Neural cell (in vitro differentiated cells): ENCODE measurements around the gene GRK1. TPM values are rescaled to one million over a fixed set of nuclear protein-coding genes. Genes with fewer than 3 reads are reported as not detected.

Experiments
- H2AFZ ChIP-seq: fragments of 200-600, 300-800 bp; sonication (generic), shearing (Covaris generic); 2 replicates; pipeline ENCODE4 v1.6.0; 2014; ENCODE audit warnings: low read depth, mild to moderate bottlenecking, antibody characterized with exemption, low read length, moderate library complexity
- H3F3A ChIP-seq: fragments of 200-600 bp; shearing (Covaris generic); 2 replicates; pipeline ENCODE4 v1.6.1; 2016; ENCODE audit warnings: mild to moderate bottlenecking, moderate library complexity, mixed read lengths, antibody characterized with exemption, low read length; ENCODE audit not compliant: insufficient read depth, poor library complexity, severe bottlenecking
- H3K27ac ChIP-seq: fragments of 200-600, 300-800 bp; sonication (generic), shearing (Covaris generic); 2 replicates; pipeline ENCODE4 v1.5.1; 2014; ENCODE audit warnings: mild to moderate bottlenecking, low read length, moderate library complexity
- H3K27me3 ChIP-seq: fragments of 300-800, 200-600 bp; sonication (generic), shearing (Covaris generic); 2 replicates; pipeline ENCODE4 v1.6.0; 2014; ENCODE audit warnings: mild to moderate bottlenecking, low read depth, low read length, moderate library complexity; ENCODE audit not compliant: insufficient read depth
- H3K36me3 ChIP-seq: fragments of 300-800, 200-600 bp; sonication (generic), shearing (Covaris generic); 2 replicates; pipeline ENCODE4 v1.5.1; 2014; ENCODE audit warnings: mild to moderate bottlenecking, antibody characterized with exemption, low read length, moderate library complexity; ENCODE audit not compliant: insufficient read depth
- H3K4me2 ChIP-seq: fragments of 300-800, 200-600 bp; sonication (generic), shearing (Covaris generic); 2 replicates; pipeline ENCODE4 v1.6.0; 2014; ENCODE audit warnings: mild to moderate bottlenecking, low read length
- H3K4me3 ChIP-seq: fragments of 300-800, 200-600 bp; sonication (generic), shearing (Covaris generic); 2 replicates; pipeline ENCODE4 v1.5.1; 2014; ENCODE audit warnings: mild to moderate bottlenecking, low read length, moderate library complexity
- H3K79me2 ChIP-seq: fragments of 200-600 bp; shearing (Covaris generic); replicated peaks from 2 replicates; pipeline ENCODE4 v1.6.0; 2014; ENCODE audit warnings: mild to moderate bottlenecking, low read length, moderate library complexity; ENCODE audit not compliant: insufficient read depth
- H3K9ac ChIP-seq: fragments of 300-800, 200-600 bp; sonication (generic), shearing (Covaris generic); 2 replicates; pipeline ENCODE4 v1.6.1; 2016; ENCODE audit warnings: mild to moderate bottlenecking, low read length, mixed read lengths
- H3K9me2 ChIP-seq: fragments of 200-600 bp; shearing (Covaris generic); 2 replicates; pipeline ENCODE4 v1.6.1; 2016; ENCODE audit warnings: mild to moderate bottlenecking, low read length, mixed read lengths; ENCODE audit not compliant: insufficient read depth
- H3K9me3 ChIP-seq: fragments of 200-600, 300-800 bp; sonication (generic), shearing (Covaris generic); 2 replicates; pipeline ENCODE4 v1.6.1; 2016; ENCODE audit warnings: mild to moderate bottlenecking, mixed run types, low read length, moderate library complexity, mixed read lengths
- H4K20me1 ChIP-seq: fragments of 200-600 bp; shearing (Covaris generic); 2 replicates; pipeline ENCODE4 v1.6.1; 2016; ENCODE audit warnings: mild to moderate bottlenecking, mixed run types; ENCODE audit not compliant: insufficient read depth
- EP300 ChIP-seq: fragments of 450-650 bp; conservative IDR thresholded peaks from 2 replicates; pipeline ENCODE4 v1.6.1; 2014; ENCODE audit warnings: antibody characterized with exemption, mild to moderate bottlenecking, moderate library complexity; ENCODE audit not compliant: poor library complexity, severe bottlenecking
- EZH2 ChIP-seq: fragments of 200-600, 300-800 bp; shearing (Covaris generic), sonication (generic); IDR thresholded peaks from 2 replicates; pipeline ENCODE4 v1.6.1; 2014; ENCODE audit warnings: antibody characterized with exemption, low read length, borderline replicate concordance, mild to moderate bottlenecking; ENCODE audit not compliant: insufficient read depth, poor library complexity, severe bottlenecking
- MXI1 ChIP-seq: fragments of 450-650 bp; conservative IDR thresholded peaks from 2 replicates; pipeline ENCODE4 v1.6.1; 2014; ENCODE audit warnings: antibody characterized with exemption, mild to moderate bottlenecking; ENCODE audit not compliant: poor library complexity, severe bottlenecking
- POLR2AphosphoS5 ChIP-seq: IDR thresholded peaks from 2 replicates; pipeline ENCODE4 v1.6.1; 2012
- RAD21 ChIP-seq: fragments of 450-650 bp; conservative IDR thresholded peaks from 2 replicates; pipeline ENCODE4 v1.6.1; 2014; ENCODE audit warnings: antibody characterized with exemption, mild to moderate bottlenecking, moderate library complexity
- SMC3 ChIP-seq: fragments of 450-650 bp; conservative IDR thresholded peaks from 2 replicates; pipeline ENCODE4 v1.6.1; 2014; ENCODE audit warnings: antibody characterized with exemption, mild to moderate bottlenecking, moderate library complexity; ENCODE audit not compliant: poor library complexity
- TAF1 ChIP-seq: IDR thresholded peaks from 2 replicates; pipeline ENCODE4 v1.6.1; 2012; ENCODE audit warnings: low read depth
- polyA plus RNA-seq: library from polyadenylated mRNA; depleted of rRNA; stranded (reverse); fragments of >200 nt; gene quantifications from 2 replicates; pipeline ENCODE4 v1.2.3, GENCODE V29; 2014
- TF ChIP-seq, protein P1 (sequence below): IDR thresholded peaks from 2 replicates; pipeline ENCODE4 v1.6.1; 2012; ENCODE audit warnings: borderline replicate concordance
- TF ChIP-seq, protein P2 (sequence below): fragments of 450-650 bp; IDR thresholded peaks from 2 replicates; pipeline ENCODE4 v1.5.1; 2014; ENCODE audit warnings: antibody characterized with exemption, mild to moderate bottlenecking, moderate library complexity; ENCODE audit not compliant: poor library complexity, severe bottlenecking

GRK1 gene
- polyA plus RNA-seq, 1 donor from 2014 or later = 0.06 TPM

DNA sequence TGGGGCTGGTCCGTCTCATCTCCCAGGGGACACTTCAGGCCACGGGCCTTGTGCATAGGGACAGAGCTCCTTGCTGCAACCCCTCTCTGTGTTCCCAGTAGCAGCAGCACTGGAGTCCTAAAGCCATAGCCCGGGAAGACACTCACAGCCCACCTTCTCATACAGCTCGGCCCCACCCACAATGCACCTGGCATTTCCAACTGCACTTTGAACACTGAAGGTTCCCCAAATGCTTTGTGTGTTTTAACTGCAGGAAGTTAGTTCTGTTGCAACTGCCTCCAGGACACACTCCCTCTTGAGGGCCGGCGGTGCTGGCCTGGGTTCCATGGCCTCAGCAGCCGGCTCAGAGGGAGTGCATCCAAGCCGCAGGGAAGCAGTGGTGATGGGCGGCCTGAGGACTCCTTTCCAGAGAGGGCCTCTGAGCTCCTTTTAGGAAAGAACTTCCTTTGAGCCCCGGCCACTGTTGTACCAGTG lies 69.3 kb downstream of the GRK1 start:
- Histone ChIP-seq H3K4me2 (no peak overlapping the region), H2AFZ (no peak overlapping the region), H3K9ac (no peak overlapping the region), H3K36me3 (no peaks in the 10 kb centered on the region), H3K9me2 (no peaks in the 10 kb centered on the region), H3K4me3 (no peak overlapping the region), H3K79me2 (no peaks in the 10 kb centered on the region), H4K20me1 (no peaks in the 10 kb centered on the region), H3F3A (no peaks in the 10 kb centered on the region), H3K27ac (no peak overlapping the region), H3K9me3 (no peaks in the 10 kb centered on the region), H3K27me3 (no peaks in the 10 kb centered on the region)
- TF ChIP-seq EP300 = no peak
- TF ChIP-seq POLR2AphosphoS5 = no peak
- TF ChIP-seq RAD21 = no peak
- TF ChIP-seq, protein P1, sequence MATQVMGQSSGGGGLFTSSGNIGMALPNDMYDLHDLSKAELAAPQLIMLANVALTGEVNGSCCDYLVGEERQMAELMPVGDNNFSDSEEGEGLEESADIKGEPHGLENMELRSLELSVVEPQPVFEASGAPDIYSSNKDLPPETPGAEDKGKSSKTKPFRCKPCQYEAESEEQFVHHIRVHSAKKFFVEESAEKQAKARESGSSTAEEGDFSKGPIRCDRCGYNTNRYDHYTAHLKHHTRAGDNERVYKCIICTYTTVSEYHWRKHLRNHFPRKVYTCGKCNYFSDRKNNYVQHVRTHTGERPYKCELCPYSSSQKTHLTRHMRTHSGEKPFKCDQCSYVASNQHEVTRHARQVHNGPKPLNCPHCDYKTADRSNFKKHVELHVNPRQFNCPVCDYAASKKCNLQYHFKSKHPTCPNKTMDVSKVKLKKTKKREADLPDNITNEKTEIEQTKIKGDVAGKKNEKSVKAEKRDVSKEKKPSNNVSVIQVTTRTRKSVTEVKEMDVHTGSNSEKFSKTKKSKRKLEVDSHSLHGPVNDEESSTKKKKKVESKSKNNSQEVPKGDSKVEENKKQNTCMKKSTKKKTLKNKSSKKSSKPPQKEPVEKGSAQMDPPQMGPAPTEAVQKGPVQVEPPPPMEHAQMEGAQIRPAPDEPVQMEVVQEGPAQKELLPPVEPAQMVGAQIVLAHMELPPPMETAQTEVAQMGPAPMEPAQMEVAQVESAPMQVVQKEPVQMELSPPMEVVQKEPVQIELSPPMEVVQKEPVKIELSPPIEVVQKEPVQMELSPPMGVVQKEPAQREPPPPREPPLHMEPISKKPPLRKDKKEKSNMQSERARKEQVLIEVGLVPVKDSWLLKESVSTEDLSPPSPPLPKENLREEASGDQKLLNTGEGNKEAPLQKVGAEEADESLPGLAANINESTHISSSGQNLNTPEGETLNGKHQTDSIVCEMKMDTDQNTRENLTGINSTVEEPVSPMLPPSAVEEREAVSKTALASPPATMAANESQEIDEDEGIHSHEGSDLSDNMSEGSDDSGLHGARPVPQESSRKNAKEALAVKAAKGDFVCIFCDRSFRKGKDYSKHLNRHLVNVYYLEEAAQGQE = no peak
- TF ChIP-seq SMC3 = no peak
- TF ChIP-seq, protein P2, sequence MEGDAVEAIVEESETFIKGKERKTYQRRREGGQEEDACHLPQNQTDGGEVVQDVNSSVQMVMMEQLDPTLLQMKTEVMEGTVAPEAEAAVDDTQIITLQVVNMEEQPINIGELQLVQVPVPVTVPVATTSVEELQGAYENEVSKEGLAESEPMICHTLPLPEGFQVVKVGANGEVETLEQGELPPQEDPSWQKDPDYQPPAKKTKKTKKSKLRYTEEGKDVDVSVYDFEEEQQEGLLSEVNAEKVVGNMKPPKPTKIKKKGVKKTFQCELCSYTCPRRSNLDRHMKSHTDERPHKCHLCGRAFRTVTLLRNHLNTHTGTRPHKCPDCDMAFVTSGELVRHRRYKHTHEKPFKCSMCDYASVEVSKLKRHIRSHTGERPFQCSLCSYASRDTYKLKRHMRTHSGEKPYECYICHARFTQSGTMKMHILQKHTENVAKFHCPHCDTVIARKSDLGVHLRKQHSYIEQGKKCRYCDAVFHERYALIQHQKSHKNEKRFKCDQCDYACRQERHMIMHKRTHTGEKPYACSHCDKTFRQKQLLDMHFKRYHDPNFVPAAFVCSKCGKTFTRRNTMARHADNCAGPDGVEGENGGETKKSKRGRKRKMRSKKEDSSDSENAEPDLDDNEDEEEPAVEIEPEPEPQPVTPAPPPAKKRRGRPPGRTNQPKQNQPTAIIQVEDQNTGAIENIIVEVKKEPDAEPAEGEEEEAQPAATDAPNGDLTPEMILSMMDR = no peak
- TF ChIP-seq MXI1 = no peak
- TF ChIP-seq TAF1 = no peak
- no peak for TF ChIP-seq EZH2

DNA sequence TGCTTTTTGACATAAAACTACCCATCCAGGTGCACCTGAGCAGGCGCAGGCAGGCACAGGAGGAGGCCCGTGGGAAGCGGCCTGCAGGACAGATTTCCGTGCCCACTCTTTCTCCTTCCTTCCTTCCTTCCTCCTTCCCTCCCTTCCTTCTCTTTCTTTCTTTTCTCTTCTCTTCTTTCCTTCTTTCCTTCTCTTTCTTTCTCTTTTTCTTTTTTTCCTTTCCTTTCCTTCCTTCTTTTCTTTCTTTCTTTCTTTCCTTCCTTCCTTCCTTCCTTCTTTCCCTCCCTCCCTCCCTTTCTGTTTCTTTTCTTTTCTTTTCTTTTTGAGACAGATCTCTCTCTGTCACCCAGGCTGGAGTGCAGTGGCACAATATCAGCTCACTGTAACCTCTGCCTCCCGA lies 70.8 kb downstream of the GRK1 start:
- H4K20me1 ChIP-seq = no peaks in the 10 kb centered on the region

More for the DNA sequence above, 70.8 kb downstream of the GRK1 start:
- Histone ChIP-seq H3K9ac (no peak overlapping the region), H3K36me3 (no peaks in the 10 kb centered on the region), H3F3A (no peaks in the 10 kb centered on the region), H3K4me3 (no peak overlapping the region), H3K79me2 (no peaks in the 10 kb centered on the region), H2AFZ (no peak overlapping the region), H3K9me3 (no peaks in the 10 kb centered on the region), H3K9me2 (no peaks in the 10 kb centered on the region), H3K4me2 (no peak overlapping the region), H3K27ac (no peak overlapping the region), H3K27me3 (no peaks in the 10 kb centered on the region)
- TF ChIP-seq, protein P2 = no peak
- TF ChIP-seq RAD21 (no peak), POLR2AphosphoS5 (no peak)
